GM18858 (cell line): ENCODE measurements around the gene UAP1.
"Not testable (repeated sequence)": the region's sequence is repeated elsewhere in the genome, so short reads cannot be mapped to it uniquely, and the experiment has no call there.

Source experiments
- ATAC-seq: cut with Tn5 transposase; IDR thresholded peaks from one replicate; pipeline ENCODE4 v1.9.1; 2021; ENCODE audit not compliant: unreplicated experiment

Gene UAP1

DNA sequence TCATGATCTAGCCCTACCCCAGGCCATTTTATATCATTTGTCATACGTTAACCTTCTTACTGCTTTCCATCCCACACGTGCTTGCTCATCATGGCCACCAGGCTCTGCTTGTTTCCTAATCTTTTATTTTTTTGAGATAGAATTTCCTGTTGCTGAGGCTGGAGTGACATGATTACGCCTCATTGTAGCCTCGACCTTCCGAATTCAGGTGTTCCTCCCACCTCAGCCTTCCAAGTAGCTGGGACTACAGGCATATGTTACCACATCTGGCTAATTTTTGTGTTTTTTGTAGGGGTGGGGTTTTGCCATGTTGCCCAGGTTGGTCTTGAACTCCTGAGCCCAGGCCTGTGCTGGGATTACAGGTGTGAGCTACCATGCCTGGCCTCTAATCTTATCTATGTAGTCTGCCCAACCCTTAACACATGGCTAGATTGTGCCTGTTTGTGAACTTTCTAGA, 3.3 kb downstream of the UAP1 start:
- no peak for ATAC-seq

DNA sequence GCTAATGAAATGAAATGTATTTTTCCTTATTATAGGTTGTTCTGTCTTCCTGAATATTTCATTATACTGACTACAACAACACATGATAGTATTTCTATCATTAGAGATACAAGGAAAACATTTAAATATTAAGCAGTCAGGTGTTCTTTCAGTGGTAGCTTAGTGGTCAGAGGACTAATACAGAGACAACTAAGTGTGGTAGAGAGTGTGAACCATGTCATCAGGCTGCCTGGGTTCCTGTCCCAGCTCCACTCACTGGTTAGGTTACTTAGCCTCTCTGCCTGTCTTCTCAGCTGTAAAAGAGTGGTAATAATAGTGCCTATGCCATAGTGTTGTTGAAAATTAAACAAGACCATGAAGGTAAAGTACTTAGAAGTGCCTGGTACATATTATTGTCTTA, 3.9 kb downstream of the UAP1 start:
- no peak for ATAC-seq

DNA sequence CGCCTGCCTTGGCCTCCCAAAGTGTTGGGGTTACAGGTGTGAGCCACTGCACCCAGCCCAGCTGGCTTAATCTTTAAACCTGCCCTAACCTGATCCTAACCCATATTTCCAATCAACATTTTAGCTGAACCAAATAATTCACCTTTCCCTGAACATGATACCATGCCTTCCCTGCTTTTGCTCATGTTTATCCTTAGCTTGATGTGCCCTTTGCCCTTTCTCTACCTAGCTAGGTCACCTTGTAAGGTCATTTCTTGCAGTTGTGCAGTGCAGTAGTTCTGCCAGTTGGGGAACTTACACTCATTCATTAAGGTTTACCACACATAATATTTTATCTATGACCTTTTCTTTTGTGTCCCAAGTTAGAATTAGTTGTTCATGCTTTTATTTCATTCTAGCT, 5.3 kb downstream of the UAP1 start:
- ATAC-seq = no peak

DNA sequence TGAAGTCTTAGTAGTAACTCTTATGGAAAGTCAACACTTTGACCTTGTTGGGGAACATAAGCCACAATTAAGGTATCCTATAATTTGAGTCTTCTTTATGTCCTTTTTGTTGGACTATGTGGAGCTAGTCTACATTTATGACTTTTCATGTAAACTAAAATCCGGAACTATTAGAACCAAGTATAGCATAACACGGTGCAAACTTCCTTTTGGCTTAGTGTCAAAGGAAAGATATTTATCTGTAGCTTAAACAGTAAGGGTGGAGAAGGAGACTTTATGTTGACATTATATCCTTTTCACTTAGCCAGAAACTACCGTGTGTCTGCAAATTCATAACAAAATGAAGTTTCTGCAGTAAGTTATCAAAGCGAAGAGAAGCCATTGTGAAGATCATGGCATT, 7.3 kb downstream of the UAP1 start:
- ATAC-seq = no peak

DNA sequence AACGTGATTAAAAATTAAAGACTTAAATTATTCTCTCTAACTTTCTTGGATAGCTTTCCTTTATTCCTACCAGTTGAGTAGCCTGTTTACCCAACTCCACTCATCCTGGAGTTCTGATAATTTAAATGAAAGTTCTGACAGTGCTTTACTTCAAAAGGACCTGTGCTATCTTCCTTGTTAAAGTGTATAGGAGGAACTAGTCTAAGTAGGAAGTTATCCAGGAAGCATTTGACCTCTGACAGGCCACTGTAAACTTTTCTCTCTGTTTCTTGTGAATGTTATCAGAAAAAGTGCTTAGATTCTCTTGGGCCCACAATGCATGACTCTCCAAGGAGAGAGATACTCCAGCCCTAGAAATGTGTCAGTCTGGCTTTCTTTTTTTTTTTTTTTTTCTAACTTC, 9.2 kb downstream of the UAP1 start:
- no peak for ATAC-seq

DNA sequence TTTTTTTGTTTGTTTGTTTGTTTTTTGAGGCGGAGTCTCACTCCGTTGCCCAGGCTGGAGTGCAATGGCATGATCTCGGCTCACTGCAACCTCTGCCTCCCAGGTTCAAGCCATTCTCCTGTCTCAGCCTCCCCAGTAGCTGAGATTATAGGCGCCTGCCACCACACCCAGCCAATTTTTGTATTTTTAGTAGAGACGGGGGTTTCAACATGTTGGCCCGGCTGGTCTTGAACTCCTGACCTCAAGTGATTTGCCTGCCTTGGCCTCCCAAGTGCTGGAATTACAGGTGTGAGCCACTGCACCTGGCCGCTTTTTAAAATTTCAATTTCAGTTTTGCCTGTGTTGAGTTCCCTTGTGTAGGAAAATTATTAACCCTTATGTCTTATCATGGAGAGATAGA, 9.6 kb downstream of the UAP1 start:
- ATAC-seq = not testable (repeated sequence)

DNA sequence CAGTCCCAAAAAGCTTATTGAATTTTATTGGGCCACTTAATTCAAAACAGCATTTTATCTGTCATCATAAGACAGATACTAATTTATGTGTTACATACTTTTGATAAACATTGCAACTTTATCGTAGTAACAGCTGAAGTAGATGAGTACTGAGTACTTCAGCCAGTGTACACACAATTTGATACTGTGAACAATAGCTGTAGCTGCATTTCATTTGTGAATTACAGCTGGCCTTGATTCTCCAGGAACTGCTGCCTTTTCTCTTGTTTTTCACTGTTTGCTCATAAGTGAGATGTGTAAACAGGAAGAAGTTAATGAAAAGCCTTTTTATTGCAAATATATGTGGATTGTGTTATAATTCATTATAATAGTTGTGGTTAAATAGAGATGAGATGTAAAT, 10.2 kb downstream of the UAP1 start:
- ATAC-seq = no peak

DNA sequence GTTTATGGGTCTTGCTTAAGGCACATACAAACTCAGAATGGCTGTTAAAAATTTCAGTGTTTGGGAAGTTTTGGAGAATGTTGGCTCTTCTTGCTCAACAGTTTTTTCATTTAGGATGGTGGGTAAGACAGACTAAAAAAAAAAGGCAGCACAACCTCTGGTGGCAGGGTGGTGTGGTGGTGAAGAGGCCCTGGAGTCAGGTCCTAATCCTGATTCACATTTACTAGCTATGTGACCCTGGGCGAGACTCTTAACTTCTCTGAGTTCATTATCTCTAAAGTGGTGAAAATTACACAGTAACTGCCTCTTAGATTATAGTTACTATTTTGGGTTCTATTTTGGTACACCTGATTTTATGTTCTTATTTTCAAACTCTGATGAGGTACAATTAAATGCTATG, 11.6 kb downstream of the UAP1 start:
- ATAC-seq = no peak

DNA sequence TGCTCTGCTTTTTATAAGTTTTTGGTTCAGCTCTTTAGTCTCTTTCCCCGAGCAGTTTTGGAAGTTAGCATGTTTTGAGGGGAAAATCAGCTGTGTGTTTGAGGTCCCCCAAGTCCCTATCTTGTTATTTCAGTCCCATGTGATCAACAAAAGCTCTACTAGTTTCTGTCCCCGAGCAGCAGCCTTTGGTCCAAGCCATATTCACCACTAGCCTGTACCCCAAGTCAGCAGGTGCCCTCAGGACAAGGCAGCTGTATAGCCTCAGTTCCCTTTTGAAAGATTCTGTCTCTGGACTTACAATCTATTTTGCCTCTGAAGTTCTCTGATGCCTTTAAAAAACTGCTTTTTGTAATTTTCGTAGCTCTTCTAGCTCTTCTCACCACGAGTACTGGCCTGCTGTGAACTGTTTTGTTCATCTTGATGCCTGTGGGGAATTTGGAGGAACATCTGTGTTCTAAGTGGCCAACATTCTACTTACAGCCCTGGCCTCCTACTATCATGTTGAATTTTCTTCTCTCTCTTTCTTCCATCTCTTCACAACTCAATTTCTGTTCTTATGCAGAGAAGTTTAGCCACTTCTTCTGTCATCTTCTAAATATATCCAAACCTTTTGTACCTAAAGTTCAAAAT, 16.7 kb downstream of the UAP1 start:
- ATAC-seq = no peak

DNA sequence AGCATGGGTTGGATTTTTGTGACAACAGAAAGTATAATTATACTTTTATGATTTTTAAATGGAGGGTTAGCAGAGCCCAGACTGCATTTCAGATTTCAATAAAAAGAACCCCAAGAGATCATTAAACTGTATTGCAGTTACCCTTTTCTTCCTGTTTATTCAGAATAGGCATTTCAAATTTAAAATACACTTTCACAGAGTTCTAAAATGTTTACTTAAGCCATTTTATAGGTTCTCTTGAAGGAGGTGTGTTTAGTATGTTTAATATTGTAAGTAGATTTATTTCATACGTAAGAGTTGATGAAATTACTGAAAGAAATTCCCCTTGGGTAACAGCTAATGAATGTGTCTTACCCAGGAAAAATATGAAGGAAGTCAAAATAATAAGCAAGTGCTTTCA, 17.4 kb downstream of the UAP1 start:
- no peak for ATAC-seq

DNA sequence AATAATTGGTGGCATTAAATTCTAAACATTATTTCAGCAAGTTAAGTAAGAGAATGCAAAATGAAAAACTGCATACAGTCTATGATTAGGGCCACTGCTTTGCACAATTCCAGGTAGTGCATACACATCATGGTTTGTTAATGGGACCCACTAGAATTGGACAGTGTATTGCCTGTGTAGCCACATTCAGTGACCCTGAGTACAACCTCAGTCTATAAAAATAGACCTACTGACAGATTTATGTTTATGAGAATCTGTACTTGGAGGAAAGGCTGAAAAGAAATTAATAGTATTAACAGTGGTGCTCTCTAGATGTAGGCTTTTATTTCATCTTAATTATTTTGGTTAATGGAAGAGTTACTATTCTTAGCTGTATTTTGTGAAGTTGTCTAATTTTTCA, 18.8 kb downstream of the UAP1 start:
- ATAC-seq = no peak

DNA sequence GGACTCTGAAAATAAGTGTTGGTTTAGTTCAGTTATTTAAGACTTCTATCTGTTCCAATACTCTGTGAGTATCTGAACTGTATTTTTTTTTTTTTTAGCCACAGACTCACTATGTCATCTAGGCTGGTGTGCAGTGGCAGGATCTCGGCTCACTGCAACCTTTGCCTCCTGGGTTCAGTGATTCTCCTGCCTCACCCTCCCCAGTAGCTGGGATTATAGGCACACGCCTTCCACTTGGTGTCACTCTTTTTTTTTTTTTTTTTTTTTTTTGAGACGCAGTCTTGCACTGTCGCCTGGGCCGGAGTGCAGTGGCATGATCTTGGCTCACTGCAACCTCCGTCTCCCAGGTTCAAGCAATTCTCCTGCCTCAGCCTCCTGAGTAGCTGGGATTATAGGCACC, 21.4 kb downstream of the UAP1 start:
- not testable (repeated sequence) for ATAC-seq

DNA sequence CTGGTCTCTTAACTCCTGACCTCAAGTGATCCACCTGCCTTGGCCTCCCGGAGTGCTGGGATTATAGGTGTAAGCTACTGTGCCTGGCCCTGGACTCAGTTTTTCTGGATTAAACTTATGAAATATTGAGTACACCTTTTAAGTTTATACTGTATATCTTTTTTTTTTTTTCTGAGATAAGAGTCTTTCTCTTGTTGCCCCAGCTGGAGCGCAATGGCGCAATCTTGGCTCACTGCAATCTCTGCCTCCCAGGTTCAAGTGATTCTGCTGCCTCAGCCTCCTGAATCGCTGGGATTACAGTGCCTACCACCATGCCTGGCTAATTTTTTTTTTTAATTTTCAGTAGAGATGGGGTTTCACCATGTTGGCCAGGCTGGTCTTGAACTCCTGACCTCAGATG, 23.6 kb downstream of the UAP1 start:
- ATAC-seq = not testable (repeated sequence)

DNA sequence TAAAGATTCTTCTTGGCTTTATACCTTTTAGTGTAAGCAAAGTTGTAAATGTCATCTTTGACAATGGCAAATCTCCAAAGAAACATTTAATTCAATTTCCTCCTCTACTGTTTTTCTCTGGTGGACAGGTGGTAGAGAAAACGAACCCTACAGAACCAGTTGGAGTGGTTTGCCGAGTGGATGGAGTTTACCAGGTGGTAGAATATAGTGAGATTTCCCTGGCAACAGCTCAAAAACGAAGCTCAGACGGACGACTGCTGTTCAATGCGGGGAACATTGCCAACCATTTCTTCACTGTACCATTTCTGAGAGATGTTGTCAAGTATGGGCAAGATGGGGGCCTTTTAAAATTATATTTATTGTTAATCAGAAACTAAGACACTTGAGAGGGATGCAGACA, 25.8 kb downstream of the UAP1 start:
- no peak for ATAC-seq

DNA sequence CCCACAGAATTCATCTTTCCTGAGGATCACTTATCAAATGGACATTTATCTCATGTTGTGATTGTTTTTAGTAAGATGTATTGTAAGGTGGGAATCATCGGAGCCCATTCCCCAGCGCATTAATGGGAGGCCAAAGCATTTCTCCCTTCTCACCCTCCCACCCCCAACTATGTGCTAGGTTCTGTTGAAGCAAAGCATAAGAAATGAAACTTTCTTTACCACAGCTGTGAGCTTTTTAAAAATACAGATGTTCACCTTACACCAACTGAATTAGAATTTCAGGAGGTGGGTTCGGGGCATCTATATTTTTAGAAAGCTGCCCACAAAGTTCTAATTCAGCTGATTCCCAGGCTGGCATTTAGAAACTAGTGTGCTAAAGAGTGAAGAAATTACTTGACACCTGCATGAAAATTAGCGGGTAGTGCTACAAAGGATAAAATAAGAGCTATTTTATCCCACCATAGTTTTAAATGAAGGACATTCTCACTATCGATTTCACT, 26.3 kb downstream of the UAP1 start:
- no peak for ATAC-seq

DNA sequence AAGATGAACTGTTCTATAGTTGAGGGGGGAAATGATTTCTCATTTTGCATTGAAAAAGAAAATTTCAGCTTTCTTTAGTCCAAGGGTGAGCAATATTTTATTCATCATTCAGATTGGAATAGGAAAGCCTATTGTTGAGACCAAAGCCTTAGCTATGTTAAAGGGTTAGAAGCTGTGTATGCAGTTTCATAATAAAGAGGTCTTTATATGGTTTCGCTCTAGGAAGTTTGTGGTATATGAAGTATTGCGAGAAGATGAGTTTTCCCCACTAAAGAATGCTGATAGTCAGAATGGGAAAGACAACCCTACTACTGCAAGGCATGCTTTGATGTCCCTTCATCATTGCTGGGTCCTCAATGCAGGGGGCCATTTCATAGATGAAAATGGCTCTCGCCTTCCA, 28.6 kb downstream of the UAP1 start:
- ATAC-seq = no peak

DNA sequence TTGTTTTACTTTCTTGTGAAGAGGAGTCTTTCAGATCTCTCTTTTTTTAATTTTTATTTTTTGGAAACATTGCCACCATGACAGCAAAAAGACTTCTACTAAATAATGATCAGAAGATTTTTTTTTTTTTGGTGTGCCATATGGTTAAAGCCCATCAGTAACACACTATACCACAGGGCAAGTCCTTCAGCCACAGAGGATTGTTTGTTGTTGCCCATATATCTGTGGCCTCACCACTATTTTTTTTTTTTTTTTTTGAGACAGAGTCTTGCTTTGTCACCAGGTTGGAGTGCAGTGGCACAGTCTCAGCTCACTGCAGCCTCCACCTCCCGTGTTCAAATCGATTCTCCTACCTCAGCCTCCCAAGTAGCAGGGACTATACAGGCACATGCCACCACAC, 29.2 kb downstream of the UAP1 start:
- ATAC-seq = no peak

DNA sequence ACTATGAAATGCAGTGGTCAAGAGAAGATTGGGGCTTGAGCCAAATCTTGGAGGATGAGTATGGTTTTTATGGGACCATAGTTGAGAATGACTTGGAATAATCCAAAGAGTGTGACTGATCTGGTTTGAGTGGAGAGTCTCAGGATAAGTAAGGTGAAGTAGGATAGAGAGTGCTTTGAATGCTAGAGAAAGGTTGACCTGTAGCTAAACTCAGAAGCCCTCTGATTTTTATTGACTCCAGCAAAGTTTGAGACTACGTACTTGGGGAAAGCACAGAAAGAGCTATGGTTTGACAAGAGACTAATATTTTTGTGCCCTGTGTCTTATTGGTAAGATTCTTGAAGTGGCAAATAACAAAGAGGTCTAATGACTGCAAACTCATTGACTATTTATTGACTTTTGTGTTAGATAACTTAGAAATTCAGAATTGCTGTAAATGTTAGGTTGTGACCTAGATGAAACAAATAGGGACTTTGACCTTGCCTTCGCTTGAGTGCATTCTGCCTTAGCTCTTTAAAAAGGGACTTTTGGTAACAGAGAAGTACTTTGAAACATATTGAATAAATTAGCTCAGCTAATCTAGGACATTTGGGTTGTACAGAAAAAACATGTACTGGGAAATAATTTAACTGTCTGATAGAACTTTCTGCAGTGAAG, 35.1 kb downstream of the UAP1 start:
- no peak for ATAC-seq

DNA sequence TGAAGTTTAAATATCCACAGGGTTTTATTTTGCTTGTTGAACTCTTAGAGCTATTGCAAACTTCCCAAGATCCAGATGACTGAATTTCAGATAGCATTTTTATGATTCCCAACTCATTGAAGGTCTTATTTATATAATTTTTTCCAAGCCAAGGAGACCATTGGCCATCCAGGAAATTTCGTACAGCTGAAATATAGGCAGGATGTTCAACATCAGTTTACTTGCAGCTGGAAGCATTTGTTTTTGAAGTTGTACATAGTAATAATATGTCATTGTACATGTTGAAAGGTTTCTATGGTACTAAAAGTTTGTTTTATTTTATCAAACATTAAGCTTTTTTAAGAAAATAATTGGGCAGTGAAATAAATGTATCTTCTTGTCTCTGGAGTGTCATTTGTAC, 37.9 kb downstream of the UAP1 start:
- no peak for ATAC-seq

DNA sequence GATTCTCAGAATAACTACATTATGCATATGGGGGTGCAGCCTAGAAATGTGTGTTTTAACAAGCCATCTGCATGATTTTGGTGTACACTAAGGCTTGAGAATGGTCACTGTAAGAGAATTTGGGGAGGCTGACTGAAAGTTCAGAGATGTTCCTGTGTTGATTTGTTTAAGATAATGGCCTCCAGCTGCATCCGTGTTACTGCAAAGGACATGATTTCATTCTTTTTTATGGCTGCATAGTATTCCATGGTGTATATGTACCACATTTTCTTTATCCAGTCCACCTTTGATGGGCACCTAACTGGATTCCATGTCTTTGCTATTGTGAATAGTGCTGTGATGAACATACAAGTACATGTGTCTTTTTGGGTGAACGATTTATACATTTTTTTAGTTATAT, 41.6 kb downstream of the UAP1 start:
- ATAC-seq = not testable (repeated sequence)

DNA sequence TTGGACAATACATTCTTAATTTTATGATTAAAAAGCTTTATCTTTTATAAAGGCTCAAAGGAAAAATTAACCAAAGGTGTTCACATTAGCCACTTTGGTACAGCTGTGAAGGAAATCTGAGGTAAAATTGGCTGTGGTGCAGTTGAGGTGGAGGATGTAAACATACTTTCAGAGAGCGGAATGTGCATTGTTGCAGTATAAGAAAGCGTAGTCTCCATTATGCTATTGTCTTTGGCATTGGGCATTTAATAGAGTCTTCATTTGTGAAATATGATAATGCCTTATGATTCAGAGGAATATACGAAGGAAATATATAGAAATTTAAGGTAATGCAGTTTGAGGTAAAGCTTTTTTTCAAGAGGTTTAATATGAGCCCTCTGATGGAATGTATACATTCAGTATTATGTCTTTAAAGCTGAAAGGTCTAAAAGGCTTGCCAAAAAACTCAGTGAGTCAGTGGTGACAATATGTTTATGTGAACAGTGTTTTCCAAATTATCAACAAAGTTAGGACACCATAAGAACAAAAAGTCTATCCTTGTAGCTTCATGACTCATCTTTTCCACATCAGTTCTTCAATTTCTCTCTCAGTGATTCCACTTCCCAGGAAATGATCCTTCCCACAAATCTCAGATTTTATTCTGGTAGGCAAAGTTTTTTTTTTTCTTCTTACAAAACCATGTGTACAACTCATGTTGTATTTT, 43.9 kb downstream of the UAP1 start:
- ATAC-seq = no peak

DNA sequence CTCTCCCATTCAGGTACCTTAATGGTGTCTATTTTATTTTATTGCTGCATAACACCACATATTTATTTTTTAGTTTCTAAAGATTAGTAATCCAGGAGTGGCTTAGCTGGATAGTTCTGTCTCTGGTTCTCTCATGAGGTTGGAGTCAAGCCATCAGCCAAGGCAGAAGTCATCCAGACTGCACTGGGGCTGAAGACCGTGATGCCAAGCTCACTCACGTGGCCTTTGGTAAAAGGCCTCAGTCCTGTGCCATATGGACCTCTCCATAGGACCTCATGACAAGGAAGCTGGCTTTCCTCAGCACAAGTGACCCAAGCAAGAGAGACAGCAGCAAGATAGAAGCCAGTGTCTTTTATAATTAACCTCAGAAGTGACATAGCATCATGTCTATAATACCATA, 47.8 kb downstream of the UAP1 start:
- ATAC-seq = no peak
